HG03045 (cell line): ENCODE measurements around the gene MUC13.

Source experiments
- ATAC-seq: cut with Tn5 transposase; IDR thresholded peaks from one replicate; pipeline ENCODE4 v1.9.1; 2021; ENCODE audit warnings: mild to moderate bottlenecking, moderate library complexity; ENCODE audit not compliant: unreplicated experiment

The MUC13 gene

GRCh38 chr3:124879337-124879680, 55.2 kb downstream of the MUC13 start:
- ATAC-seq, result no peak

DNA sequence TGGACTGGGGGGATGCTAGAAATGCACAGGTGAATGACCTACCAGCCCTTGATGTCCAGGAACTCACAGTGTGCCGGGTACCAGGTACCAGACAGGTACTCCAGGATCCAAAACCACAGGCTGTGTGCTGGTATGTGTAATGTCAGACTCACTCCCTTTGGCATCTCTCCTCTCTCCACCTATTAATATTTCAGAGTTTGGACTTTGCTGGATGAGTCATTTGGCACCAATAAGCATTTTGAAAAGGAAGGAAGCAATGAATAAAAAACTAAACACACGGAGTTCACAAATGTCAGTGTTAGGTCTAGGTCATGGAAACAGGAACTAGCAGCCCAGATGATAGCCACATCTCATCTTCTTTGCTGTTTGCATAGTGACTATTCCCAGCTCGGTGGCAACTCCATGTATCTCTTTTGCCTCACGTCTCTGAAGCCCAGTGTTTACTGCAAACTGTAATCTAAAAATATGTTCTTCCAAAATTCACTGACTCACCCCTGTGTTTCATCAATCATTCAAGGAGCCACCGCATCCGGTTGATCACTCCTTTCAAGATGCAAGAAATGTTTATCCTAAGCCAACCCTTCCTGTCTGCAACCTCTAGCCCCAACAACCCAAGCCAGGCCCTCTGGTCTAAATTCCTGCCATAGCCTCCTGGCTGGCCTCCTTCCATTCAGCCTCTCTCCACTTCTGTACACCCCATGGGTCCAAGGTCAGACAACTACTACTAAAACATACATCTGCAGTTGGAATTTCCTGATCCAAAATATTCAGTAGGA, 55.8 kb downstream of the MUC13 start:
- no peak for ATAC-seq

- no peak for ATAC-seq
Observed at GRCh38 chr3:124877674-124878073, 56.9 kb downstream of the MUC13 start.

DNA sequence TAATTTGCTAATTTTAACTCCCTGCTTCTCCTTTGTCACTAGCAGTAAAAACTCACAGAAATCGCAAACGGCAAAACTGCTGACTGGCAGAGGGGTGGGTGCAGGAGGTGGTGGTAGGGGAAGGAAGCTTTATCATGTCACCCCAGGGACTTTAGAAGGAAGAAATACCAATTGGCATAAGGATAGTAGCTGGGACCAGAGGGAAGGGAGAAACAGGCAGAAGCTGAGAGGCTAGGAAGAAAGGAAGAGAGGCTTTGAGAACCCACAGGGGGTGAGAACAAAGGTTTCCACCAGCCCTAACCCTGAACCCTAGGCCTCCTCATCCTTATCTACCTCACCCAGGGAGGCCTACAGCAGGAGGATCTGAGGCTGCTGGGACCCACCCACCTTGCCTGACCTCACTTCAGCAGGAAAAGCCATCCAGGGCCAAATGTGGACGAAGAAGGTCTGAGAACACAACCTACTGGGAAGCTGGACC, 58.1 kb downstream of the MUC13 start:
- ATAC-seq, result no peak

DNA sequence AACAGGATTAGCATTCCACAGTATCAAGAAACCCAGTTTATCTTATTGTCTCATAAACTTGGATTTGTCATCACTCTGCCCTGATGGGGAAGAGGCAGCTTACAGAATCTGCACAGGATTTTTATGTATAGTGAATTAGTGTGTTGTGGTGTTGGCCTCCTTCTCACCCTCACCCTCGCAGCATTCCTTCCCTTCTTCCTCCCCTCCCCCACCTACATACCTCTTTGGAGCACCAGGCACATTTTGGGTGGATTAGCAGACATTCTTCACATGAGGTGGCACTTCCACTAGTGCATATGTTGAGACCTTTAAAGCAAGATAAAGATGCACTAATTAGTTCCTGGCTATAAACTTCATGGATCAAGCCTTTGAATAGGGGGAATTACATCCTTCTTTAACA, 61.3 kb downstream of the MUC13 start:
- no peak for ATAC-seq

GRCh38 chr3:124867511-124867910, 67.0 kb downstream of the MUC13 start:
- no peak for ATAC-seq

GRCh38 chr3:124862006-124862405, 72.5 kb downstream of the MUC13 start:
- no peak for ATAC-seq

DNA sequence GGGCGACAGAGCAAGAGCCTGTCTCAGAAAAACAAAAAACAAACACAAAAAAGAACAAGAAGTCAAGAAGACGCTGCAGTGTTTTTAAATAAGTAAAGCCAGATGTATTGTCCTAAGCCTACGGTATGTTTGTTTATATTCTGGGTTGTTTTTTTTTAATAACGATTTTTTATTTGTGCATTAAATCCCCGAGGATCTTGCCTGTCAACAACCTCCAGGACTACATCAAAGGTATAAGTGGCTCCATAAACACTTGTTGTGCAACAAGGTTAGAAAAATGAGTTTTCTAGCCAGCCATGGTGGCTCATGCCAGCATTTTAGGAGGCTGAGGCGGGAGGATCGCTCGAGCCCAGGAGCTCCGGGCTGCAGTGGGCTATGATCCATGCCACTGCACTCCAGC, 73.5 kb downstream of the MUC13 start:
- no peak for ATAC-seq

DNA sequence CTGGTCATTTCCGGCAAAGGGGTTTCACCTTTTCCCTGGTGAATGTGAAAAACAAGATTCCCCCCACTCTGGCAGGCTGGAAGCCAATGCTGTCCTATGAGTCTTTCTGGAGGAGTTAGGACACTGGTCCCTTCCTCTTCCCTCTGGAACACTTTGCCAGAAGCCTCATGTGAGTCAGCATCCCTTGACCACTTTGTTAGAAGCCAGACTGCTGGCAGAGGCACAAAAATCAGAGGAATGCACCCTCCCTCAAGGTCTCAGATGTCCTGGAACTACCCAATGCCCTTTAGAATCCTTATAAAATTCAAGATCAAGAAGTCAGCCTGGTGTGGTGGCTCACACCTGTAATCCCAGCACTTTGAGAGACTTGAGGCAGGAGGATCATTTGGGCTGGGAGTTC, 74.0 kb downstream of the MUC13 start:
- no peak for ATAC-seq

DNA sequence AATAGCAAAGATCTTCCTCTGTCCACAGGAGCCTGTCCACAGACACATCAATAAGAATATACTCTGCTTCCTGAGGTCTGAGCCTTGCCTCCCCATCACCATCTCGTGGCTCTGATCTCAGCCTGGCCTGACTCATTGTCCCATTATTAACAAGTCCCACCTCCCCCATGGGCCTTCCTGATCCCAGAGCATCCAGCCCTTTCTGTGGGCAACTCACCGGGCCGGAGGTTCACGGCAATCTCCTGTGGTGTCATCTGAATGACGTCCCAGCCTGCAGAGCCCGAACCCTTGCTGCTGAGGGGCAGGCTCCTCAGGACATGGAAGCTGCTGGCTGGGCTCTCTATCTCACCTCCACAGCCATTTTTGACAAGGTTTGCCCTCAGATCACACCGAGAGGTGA, 75.5 kb downstream of the MUC13 start:
- ATAC-seq, result no peak

- ATAC-seq, result no peak
Observed at GRCh38 chr3:124858275-124858674, 76.3 kb downstream of the MUC13 start.

DNA sequence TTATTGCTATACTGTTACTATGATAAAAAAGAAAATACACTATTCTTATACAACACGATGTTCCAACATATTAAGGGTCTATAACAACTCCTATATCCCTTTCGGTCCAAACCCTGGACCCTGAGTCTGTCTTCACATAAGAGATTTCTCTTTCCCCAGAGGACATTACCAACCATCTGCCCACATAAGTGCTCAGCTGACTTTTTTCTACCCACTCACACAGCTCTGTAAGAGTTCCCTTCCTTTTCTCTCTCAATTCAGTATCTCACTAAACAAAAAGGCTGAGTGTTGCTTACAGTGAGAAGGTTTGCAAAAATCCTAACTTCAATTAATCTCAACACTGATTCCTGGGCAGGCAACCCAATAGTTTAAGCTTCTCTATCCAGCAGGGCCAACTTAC, 77.9 kb downstream of the MUC13 start:
- ATAC-seq, result no peak
